Measurements from ENCODE around the gene P2RX1. TPM values are rescaled to one million over a fixed set of nuclear protein-coding genes. Genes with fewer than 3 reads are reported as not detected.
A peak's percentile ranks its signal among the peaks of the same experiment; 100 is the strongest.

The P2RX1 gene
- total and polyA plus RNA-seq, 2 donors (not counting 1 experiment from before 2014, with no cell fraction given) = 25.7 to 84.7 TPM

DNA sequence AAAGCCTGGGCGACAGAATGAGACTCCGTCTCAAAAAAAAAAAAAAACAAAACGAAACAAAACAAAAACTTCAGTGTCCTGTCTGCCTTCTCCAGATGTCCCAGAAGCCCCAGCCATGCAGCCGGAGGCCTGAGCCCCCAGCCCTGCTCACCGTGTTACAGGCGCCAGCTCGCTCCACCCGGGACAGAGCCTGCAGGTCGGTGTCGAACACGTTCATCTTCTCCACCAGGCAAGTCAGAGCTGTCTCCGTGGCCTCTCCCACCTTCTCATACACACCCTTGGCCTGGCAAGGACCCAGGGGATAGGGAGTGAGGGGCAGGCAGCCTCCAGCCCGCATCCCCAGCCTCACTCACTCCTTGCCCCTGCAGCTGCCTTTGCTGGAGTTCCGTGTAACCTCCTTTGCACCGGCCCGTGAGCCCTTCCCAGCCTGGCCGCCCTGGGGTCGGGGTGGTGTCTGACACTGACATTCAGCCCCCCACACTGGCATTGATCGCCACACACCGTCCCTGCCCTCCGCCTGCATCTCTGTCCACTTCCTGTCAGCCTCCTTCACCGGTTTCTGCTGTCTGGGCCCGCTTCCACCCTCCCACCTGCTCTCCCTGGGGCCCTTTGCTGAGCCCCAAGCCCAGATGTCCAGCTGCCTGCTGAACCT is 27.1 kb upstream of the P2RX1 start:
- no peaks in the 10 kb centered on the region for H3K4me1 ChIP-seq (ENCODE audit: control insufficient read depth in 2 of 2, insufficient read depth in 2 of 2, low read length in 2 of 2)
- H3K9me3 ChIP-seq (ENCODE audit: control extremely low read depth in 1 of 3, control insufficient read depth in 2 of 3, insufficient read depth in 1 of 3, low read length in 2 of 3) = peaks cover 0 to 13% (median 0%) of the 10 kb centered on the region in 3 donors
- 87% methylated on average over 21 of the region's 23 CpGs for WGBS (ENCODE audit: insufficient coverage)
- POLR2A ChIA-PET = no interaction called here
- Mint-ChIP-seq H3K27me3 (no peaks in the 10 kb centered on the region), H3K4me1 (no peaks in the 10 kb centered on the region), H3K4me3 (no peak overlapping the region), H3K27ac (peak overlapping the region; percentile 37), H3K9me3 (ENCODE audit: insufficient read depth) (no peaks in the 10 kb centered on the region)
- no peaks in the 10 kb centered on the region for H3K27me3 ChIP-seq (replicated peaks in 1 of 4; ENCODE audit: control extremely low read depth in 1 of 4, control insufficient read depth in 3 of 4, insufficient read depth in 4 of 4, low read length in 3 of 4)
- peaks cover 99% of the 10 kb centered on the region for H4K20me1 ChIP-seq (ENCODE audit: control insufficient read depth, insufficient read depth, low read length, poor library complexity, severe bottlenecking)
- no peak overlapping the region for H3K4me3 ChIP-seq (ENCODE audit: control extremely low read depth in 1 of 5, extremely low read depth in 1 of 5, insufficient read depth in 1 of 5, low read depth in 2 of 5, low read length in 4 of 5)
- intact Hi-C loops (cut with micrococcal nuclease) = loop anchor here (2.0 kb wide), 1 partner anchor 63 kb away; no protein-coding TSS in a partner anchor
- peaks cover 68% of the 10 kb centered on the region for H3K79me2 ChIP-seq (ENCODE audit: control insufficient read depth, insufficient read depth, low read length)
- no peak overlapping the region for H3K27ac ChIP-seq (ENCODE audit: low read length in 2 of 2)
- no peak overlapping the region for H3K4me2 ChIP-seq (replicated peaks; ENCODE audit: low read depth, low read length, poor library complexity, severe bottlenecking)
- H3K9ac ChIP-seq (ENCODE audit: low read length) = no peak overlapping the region
- peaks cover 4 to 94% of the 10 kb centered on the region in 2 experiments for H3K36me3 ChIP-seq (replicated peaks in 1 of 2; ENCODE audit: control extremely low read depth in 1 of 2, control insufficient read depth in 1 of 2, extremely low read depth in 1 of 2, insufficient read depth in 2 of 2, low read length in 1 of 2)
- TF ChIP-seq, protein P1, sequence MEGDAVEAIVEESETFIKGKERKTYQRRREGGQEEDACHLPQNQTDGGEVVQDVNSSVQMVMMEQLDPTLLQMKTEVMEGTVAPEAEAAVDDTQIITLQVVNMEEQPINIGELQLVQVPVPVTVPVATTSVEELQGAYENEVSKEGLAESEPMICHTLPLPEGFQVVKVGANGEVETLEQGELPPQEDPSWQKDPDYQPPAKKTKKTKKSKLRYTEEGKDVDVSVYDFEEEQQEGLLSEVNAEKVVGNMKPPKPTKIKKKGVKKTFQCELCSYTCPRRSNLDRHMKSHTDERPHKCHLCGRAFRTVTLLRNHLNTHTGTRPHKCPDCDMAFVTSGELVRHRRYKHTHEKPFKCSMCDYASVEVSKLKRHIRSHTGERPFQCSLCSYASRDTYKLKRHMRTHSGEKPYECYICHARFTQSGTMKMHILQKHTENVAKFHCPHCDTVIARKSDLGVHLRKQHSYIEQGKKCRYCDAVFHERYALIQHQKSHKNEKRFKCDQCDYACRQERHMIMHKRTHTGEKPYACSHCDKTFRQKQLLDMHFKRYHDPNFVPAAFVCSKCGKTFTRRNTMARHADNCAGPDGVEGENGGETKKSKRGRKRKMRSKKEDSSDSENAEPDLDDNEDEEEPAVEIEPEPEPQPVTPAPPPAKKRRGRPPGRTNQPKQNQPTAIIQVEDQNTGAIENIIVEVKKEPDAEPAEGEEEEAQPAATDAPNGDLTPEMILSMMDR (IDR thresholded peaks at IDR 0.05) = no peak
- TF ChIP-seq EZH2 (IDR thresholded peaks at IDR 0.05; ENCODE audit: borderline replicate concordance, insufficient read depth, low read depth, low read length, poor library complexity, severe bottlenecking) = no peak
- no peak overlapping the region for H2AFZ ChIP-seq (ENCODE audit: insufficient read depth, low read depth, low read length, poor library complexity, severe bottlenecking)
- ATAC-seq (ENCODE audit: low read depth) (no peak), DNase-seq (no peak)
- CTCF ChIA-PET = interaction anchor here (1.4 kb wide), 1 partner anchor 29 kb away, joined by 4 read pairs; no protein-coding TSS in a partner anchor

DNA sequence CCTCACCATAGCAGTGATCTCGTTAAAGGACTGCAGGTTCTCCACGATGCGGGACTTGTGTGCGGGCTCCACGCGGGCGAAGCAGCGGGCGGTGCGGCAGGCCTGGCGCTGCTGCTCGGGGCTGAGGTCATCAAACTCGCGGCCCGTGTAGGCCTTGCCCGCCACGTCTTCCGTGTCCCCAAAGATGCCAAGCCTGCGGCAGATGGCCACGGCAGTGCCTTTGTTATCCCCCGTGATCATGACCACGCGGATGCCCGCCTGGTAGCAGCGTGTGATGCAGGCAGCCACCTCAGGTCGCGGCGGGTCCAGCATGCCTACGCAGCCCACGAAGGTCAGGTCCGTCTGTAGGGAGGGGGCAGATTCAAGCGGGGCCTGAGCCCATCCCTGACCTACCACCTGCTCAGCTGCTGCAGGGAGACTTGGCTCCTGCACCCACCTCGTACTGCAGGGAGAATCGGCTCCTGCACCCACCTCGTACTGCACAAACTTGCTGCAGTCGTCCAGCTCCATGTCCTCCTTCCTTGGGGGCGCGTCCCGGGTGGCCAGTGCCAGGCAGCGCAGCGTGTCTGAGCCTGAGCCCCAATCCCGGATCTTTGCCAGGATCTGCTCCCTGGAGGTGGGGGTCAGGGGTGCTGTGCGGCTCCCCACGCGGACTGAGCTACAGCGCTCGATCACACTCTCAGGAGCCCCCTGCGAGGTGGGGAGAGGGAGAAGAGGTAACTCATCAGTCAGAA is 24.9 kb upstream of the P2RX1 start:
- Mint-ChIP-seq H3K9me3 (ENCODE audit: insufficient read depth) (no peaks in the 10 kb centered on the region), H3K27me3 (no peaks in the 10 kb centered on the region), H3K27ac (peak overlapping the region; percentile 56), H3K4me1 (no peaks in the 10 kb centered on the region), H3K4me3 (no peak overlapping the region)
- TF ChIP-seq, protein P1 (IDR thresholded peaks at IDR 0.05) = no peak
- no peak for TF ChIP-seq EZH2 (IDR thresholded peaks at IDR 0.05; ENCODE audit: borderline replicate concordance, insufficient read depth, low read depth, low read length, poor library complexity, severe bottlenecking)
- H2AFZ ChIP-seq (ENCODE audit: insufficient read depth, low read depth, low read length, poor library complexity, severe bottlenecking) = no peak overlapping the region
- intact Hi-C loops (cut with micrococcal nuclease) = loop anchor here (2.0 kb wide), 1 partner anchor 48 kb away; the partner anchor contains the start of gene CAMKK1
- H3K27ac ChIP-seq (ENCODE audit: low read length in 2 of 2) = no peak overlapping the region
- no peaks in the 10 kb centered on the region for H3K4me1 ChIP-seq (ENCODE audit: control insufficient read depth in 2 of 2, insufficient read depth in 2 of 2, low read length in 2 of 2)
- H3K27me3 ChIP-seq (replicated peaks in 1 of 4; ENCODE audit: control extremely low read depth in 1 of 4, control insufficient read depth in 3 of 4, insufficient read depth in 4 of 4, low read length in 3 of 4) = no peaks in the 10 kb centered on the region
- H3K79me2 ChIP-seq (ENCODE audit: control insufficient read depth, insufficient read depth, low read length) = peaks cover 65% of the 10 kb centered on the region
- WGBS (ENCODE audit: insufficient coverage) = 98% methylated on average over 39 of the region's 48 CpGs
- no peak overlapping the region for H3K4me2 ChIP-seq (replicated peaks; ENCODE audit: low read depth, low read length, poor library complexity, severe bottlenecking)
- peaks cover 99% of the 10 kb centered on the region for H4K20me1 ChIP-seq (ENCODE audit: control insufficient read depth, insufficient read depth, low read length, poor library complexity, severe bottlenecking)
- no peak overlapping the region for H3K4me3 ChIP-seq (ENCODE audit: control extremely low read depth in 1 of 5, extremely low read depth in 1 of 5, insufficient read depth in 1 of 5, low read depth in 2 of 5, low read length in 4 of 5)
- CTCF ChIA-PET = no interaction called here
- POLR2A ChIA-PET = no interaction called here
- peaks cover 0 to 13% (median 0%) of the 10 kb centered on the region in 3 donors for H3K9me3 ChIP-seq (ENCODE audit: control extremely low read depth in 1 of 3, control insufficient read depth in 2 of 3, insufficient read depth in 1 of 3, low read length in 2 of 3)
- DNase-seq = no peak
- ATAC-seq (ENCODE audit: low read depth) = no peak
- no peak overlapping the region for H3K9ac ChIP-seq (ENCODE audit: low read length)
- H3K36me3 ChIP-seq (replicated peaks in 1 of 2; ENCODE audit: control extremely low read depth in 1 of 2, control insufficient read depth in 1 of 2, extremely low read depth in 1 of 2, insufficient read depth in 2 of 2, low read length in 1 of 2) = peaks cover 21 to 94% of the 10 kb centered on the region in 2 experiments
